ENCODE results near the gene SOX6. TPM values are rescaled to one million over a fixed set of nuclear protein-coding genes. Genes with fewer than 3 reads are reported as not detected.
"Not testable (repeated sequence)": the region's sequence is repeated elsewhere in the genome, so short reads cannot be mapped to it uniquely, and the experiment has no call there.

Gene SOX6
- polyA plus RNA-seq, 1 of the 3 experiments (the other 2 are of a cell fraction): 0.03 TPM

- TF ChIP-seq RCOR1 (IDR thresholded peaks at IDR 0.05; ENCODE audit: low read length) (no peak), MXI1 (IDR thresholded peaks at IDR 0.05; ENCODE audit: low read depth, low read length) (no peak), ELF1 (IDR thresholded peaks at IDR 0.05) (no peak)
Measured at GRCh38 chr11:15926071-15926470, 430.3 kb downstream of the SOX6 start (continued).

GRCh38 chr11:15923183-15923582 lies 433.2 kb downstream of the SOX6 start:
- Histone ChIP-seq H3F3A (replicated peaks; ENCODE audit: insufficient read depth) (no peaks in the 10 kb centered on the region), H3K36me3 (replicated peaks in 1 of 2; ENCODE audit: control insufficient read depth in 1 of 2, insufficient read depth in 2 of 2, low read length in 1 of 2) (no peaks in the 10 kb centered on the region), H3K4me3 (ENCODE audit: low read depth in 2 of 2, low read length in 1 of 2) (no peak overlapping the region), H3K9me3 (no peaks in the 10 kb centered on the region), H2AFZ (ENCODE audit: low read depth) (no peak overlapping the region), H3K79me2 (ENCODE audit: insufficient read depth) (no peaks in the 10 kb centered on the region), H3K27me3 (ENCODE audit: insufficient read depth) (no peaks in the 10 kb centered on the region), H3K27ac (ENCODE audit: low read depth in 2 of 2, low read length in 1 of 2) (no peak overlapping the region), H3K9ac (no peak overlapping the region), H4K20me1 (ENCODE audit: insufficient read depth) (no peaks in the 10 kb centered on the region), H3K4me2 (no peak overlapping the region), H3K4me1 (ENCODE audit: control insufficient read depth in 1 of 2, insufficient read depth in 2 of 2, low read depth in 1 of 2, low read length in 1 of 2) (peaks cover 0 to 4% of the 10 kb centered on the region in 2 experiments; a peak in 1 of 4 replicates), H3K9me2 (no peaks in the 10 kb centered on the region)
- TF ChIP-seq TEAD4 (IDR thresholded peaks at IDR 0.05; ENCODE audit: borderline replicate concordance, insufficient read depth): no peak
- TF ChIP-seq FOXM1 (IDR thresholded peaks at IDR 0.05; ENCODE audit: low read depth): no peak
- peak; percentile 29; the same call in 1 of the 2 replicates for TF ChIP-seq SMC3 (IDR thresholded peaks at IDR 0.05; ENCODE audit: low read depth, low read length)
- TF ChIP-seq CTCF (IDR thresholded peaks at IDR 0.05): no peak
- TF ChIP-seq MAX (IDR thresholded peaks at IDR 0.05; ENCODE audit: low read depth): no peak
- no peak for TF ChIP-seq GATA2 (CRISPR knock-in tag; IDR thresholded peaks at IDR 0.05)
- no peak for TF ChIP-seq TCF12 (IDR thresholded peaks at IDR 0.05)
- TF ChIP-seq RFX5 (IDR thresholded peaks at IDR 0.05; ENCODE audit: low read length): no peak
- no peak for TF ChIP-seq ZBTB33 (IDR thresholded peaks at IDR 0.05; ENCODE audit: borderline replicate concordance, low read depth)
- TF ChIP-seq USF1 (IDR thresholded peaks at IDR 0.05; ENCODE audit: borderline replicate concordance, low read depth): no peak
- no peak for TF ChIP-seq EP300 (IDR thresholded peaks at IDR 0.05; ENCODE audit: borderline replicate concordance in 1 of 2, low read depth in 1 of 2, low read length in 1 of 2)
- peak; percentile 60 for TF ChIP-seq RAD21 (IDR thresholded peaks at IDR 0.05; ENCODE audit: low read length)
- TF ChIP-seq FOXJ3 (CRISPR knock-in tag; IDR thresholded peaks at IDR 0.05): no peak
- no peak for TF ChIP-seq PBX3 (IDR thresholded peaks at IDR 0.05)
- DNase-seq: peak; percentile 44
- POLR2A ChIA-PET: interaction anchor here (1.2 kb wide), 1 partner anchor 273 kb away, joined by 4 read pairs; no protein-coding TSS in a partner anchor
- CTCF ChIA-PET: interaction anchor here (0.7 to 2.3 kb wide), 13 partner anchors 9 to 691 kb away, joined by 3 to 14 read pairs (median 3); no protein-coding TSS in a partner anchor
- 25% methylated on average over 2 of the region's 2 CpGs for WGBS (ENCODE audit: low lambda C conversion rate)

DNA sequence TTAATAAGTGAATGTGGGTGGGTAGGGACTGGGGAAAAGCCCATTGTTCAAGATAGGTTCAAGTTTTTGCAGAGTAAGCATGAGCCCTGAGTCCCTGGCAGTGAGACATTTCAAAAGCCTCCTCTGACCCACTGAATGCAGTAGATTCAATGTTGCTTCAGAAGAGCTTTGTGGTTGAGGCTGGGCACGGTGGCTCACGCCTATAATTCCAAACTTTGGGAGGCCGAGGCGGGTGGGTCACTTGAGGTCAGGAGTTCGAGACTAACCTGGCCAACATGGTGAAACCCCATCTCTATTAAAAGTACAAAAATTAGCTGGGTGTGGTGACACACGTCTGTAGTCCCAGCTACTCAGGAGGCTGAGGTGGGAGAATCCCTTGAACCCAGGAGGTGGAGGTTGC lies 433.6 kb downstream of the SOX6 start:
- POLR2A ChIA-PET: interaction anchor here (1.2 kb wide), 1 partner anchor 273 kb away, joined by 4 read pairs; no protein-coding TSS in a partner anchor
- not testable (repeated sequence) for H3K27me3 ChIP-seq (ENCODE audit: insufficient read depth); H3K9ac ChIP-seq; H3K4me3 ChIP-seq (ENCODE audit: low read depth in 2 of 2, low read length in 1 of 2); H2AFZ ChIP-seq (ENCODE audit: low read depth); H3K9me2 ChIP-seq; H3K4me1 ChIP-seq (ENCODE audit: control insufficient read depth in 1 of 2, insufficient read depth in 2 of 2, low read depth in 1 of 2, low read length in 1 of 2); DNase-seq; H3K79me2 ChIP-seq (ENCODE audit: insufficient read depth); H3K27ac ChIP-seq (ENCODE audit: low read depth in 2 of 2, low read length in 1 of 2); H3F3A ChIP-seq (replicated peaks; ENCODE audit: insufficient read depth); H4K20me1 ChIP-seq (ENCODE audit: insufficient read depth); H3K4me2 ChIP-seq; H3K9me3 ChIP-seq; H3K36me3 ChIP-seq (replicated peaks in 1 of 2; ENCODE audit: control insufficient read depth in 1 of 2, insufficient read depth in 2 of 2, low read length in 1 of 2)
- CTCF ChIA-PET: interaction anchor here (0.7 to 2.3 kb wide), 13 partner anchors 9 to 691 kb away, joined by 3 to 14 read pairs (median 3); no protein-coding TSS in a partner anchor
- WGBS (ENCODE audit: low lambda C conversion rate): 50% methylated on average over 6 of the region's 6 CpGs

Data from SK-N-SH (cell line).